MV-4-11 (cell line): ENCODE results near the gene MCM7.

ENCODE experiments used
- DNase-seq: peaks from one replicate; lab custom pipeline; 2025; lab: John Stamatoyannopoulos, UW

The MCM7 gene

DNA sequence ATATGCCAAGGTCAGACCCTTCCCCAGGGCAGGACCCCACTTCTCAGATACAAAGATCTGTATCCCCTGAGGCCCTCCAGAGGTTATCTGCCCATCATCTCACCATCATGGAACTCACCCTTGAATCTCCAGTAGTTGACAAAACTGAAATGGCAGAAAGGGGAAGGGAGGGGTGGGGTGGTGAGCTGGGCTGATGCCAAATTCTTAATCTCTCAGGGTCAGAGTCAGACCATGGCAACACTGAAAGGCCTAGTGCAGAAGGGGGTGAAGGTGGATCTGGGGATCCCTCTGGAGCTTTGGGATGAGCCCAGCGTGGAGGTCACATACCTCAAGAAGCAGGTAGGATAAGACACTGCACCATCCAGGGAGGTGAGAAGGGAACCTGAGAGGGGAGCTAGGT lies 21.4 kb upstream of the MCM7 start:
- DNase-seq: no peak

DNA sequence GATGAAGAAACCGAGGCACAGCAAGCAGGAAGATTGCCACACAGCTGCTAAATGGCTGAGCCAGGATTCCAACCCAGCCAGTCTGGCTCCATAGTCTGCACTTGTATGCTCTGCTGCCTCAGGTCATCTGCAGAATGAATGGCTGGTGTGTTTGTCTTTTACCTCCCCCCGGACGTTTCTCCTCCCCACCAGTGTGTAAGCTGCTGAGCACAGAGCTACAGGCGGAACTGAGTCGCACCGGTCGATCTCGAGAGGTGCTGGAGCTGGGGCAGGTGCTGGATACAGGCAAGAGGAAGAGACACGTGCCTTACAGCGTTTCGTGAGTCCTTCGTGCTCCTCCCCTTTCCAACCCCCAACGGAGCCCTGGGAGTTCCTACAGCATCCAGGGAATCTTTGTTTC lies 20.9 kb upstream of the MCM7 start:
- DNase-seq: no peak

DNA sequence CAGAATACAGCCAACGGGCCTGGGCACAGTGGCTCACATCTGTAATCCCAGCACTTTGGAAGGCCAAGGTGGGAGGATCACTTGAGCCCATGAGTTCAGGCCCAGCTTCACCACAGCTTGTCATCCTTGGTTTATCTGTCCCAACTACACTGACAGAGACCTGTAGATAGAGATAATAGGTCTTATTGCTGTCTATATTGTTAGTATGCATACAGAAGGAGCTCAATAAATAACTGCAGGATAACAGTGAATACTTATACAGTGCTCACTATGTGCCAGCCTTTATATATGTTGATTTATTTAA lies 19.5 kb upstream of the MCM7 start:
- no peak for DNase-seq

DNA sequence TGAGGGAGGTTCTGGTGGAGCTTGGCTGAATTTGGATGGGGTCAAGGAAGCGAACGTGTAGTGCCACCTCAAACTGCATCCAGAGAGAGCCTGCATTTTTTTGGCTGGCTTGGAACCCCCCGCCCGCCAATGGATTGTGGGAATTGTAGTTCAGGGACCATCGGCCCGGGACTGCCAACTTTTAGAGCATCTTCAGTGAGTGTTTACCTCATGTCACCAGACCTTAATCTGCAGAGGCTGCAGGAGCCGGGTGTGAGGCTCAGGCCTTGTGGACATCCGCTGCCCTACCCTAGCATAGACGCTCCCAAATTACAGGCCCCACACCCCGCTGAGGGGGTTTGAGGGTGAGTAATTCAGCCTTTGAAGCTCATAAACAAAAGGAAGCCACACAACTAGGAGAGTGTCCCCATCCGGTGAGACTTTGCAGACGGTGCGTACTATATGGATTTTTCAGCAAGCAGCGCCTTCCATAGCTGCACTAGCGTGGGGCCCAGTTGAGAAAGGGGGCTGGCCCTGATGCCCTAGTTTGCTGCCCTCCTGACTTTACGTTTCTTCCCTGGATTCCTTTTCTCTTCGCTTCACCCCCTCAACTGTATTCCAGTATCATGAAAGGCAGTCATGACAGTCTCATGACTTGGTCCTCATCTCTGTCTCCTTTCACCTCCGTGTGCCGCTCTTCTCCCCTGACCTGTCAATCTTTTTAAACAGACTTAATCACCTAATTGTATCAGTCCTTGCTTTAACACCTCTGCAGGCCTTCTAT lies 19.0 kb upstream of the MCM7 start:
- DNase-seq: peak; percentile 39

DNA sequence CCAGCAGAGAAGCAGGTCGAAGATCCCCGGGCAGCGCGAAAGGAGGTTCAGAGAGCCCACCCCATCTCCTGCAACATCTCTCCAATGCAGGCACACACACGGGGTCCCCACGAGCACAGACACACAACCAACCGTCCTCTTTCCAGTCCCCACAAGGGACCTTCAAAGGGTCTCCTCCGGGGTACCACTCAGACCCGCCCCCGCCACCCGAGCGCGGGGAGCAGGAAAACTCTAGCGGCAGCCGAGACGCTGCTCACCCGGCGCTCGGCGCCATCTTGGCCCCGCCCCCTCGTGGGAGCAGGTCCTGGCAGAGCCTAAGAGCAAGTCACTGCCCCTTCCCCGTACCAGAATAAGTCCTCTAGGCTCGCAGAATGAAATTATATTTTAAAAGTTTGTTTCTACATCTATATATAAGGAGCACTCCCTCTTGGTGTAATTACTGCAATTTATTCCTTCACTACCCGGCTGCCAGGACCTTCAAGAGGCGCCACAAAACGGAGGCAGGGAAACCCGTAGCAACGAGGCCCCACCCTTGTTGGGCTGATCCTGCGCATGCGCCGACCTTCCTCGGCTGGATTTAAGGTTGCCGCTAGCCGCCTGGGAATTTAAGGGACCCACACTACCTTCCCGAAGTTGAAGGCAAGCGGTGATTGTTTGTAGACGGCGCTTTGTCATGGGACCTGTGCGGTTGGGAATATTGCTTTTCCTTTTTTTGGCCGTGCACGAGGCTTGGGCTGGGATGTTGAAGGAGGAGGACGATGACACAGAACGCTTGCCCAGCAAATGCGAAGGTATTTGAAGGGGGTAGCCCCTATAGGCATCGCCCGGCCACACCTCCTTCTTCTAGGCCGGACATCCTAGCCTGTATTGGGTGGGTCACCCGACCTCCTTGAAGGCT lies 18.1 kb upstream of the MCM7 start, which contains the start of the genes CNPY4 and TAF6:
TSS of gene CNPY4 (plus strand) at position 563 of the 898 bp plus-strand sequence. CDS start at position 674, 111 bp downstream.
TSS of gene TAF6 (minus strand) at position 287 of the 898 bp plus-strand sequence. CDS start 5,149 bp downstream, outside the sequence.
- peak; percentile 93 for DNase-seq

DNA sequence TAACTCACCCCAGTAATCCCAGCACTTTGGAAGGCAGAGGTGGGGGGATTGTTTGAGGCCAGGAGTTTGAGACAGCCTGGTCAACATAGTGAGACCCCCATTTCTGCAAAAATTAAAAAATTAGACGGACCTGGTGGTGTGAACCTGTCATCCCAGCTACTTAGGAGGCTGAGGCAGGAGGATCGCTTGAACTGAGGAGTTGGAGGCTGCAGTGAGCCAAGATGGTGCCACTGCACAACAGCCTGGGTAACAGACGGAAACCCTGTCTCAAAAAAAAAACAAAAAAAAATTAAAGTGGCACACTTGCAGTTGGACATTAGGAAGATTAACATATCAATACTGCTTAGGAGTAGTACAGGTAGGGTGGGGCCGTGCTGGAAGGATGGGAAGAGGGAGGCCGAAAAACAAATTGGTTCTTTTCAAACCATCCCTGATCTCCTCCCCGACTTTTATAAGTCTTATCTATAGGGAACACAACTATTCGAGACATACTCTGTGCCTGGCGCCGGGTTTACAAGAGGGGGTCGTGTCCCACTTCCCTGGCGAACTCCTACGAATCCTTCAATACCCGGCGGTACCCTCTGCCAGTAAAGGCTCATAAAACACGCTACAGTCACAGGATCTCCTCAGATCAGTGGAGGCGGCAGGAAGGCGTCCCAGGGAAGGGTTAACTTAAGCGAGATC lies 17.3 kb upstream of the MCM7 start:
- DNase-seq: no peak

DNA sequence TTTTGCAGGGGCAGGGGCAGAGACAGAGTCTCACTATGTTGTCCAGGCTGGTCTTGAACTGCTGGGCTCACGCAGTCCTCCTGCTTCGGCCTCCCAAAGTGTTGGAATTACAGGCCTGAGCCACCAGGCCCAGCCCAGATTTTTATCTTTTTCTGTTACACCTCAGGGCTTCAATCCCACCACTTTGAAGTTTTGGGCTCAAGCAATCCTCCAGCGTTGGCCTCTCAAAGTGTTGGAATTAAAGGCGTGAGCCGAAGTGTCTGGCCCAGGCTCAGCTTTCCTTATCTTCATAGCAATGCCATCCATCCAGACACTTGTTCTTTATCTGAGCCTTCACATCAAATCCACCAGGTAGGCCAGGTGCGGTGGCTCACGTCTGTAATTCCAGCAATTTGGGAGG lies 13.8 kb upstream of the MCM7 start:
- DNase-seq: no peak

DNA sequence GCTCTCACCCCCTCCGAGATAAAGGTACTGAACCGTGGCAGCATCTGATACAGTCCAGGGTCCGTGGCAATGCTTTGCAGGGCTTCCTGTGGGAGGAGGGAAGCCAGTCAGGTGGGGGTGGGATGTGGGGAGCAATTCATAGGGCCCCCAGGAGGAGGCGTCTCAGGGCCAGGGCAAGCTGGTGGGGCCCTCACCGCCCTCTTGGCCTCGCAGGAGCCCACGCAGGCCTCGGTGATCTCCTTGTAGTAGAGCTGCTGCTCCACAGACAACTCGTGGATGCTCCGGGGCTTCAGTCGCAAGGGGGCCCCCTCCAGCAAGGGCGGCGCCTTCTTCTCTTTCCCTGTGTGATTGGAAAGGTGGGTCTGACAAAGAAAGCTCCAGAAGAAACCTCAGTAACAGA lies 10.7 kb upstream of the MCM7 start:
- no peak for DNase-seq

DNA sequence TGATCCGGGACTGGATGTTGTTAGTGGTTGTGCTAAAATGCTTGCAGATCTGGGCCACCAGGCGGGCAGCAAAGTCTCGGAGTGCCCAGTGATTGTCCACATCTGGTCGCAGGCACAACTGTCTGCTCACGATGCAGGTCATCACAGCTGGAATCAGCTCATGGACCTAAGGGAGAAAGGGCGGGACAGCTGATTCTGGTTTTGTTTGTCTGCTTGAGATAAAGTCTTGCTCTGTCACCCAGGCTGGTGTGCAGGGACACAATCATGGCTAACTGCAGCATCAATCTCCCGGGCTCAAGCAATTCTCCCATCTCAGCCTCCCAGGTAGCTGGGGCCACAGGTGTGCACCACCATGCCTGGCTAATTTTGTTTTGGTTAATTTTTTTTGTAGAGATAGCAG lies 10.0 kb upstream of the MCM7 start:
- DNase-seq: no peak

DNA sequence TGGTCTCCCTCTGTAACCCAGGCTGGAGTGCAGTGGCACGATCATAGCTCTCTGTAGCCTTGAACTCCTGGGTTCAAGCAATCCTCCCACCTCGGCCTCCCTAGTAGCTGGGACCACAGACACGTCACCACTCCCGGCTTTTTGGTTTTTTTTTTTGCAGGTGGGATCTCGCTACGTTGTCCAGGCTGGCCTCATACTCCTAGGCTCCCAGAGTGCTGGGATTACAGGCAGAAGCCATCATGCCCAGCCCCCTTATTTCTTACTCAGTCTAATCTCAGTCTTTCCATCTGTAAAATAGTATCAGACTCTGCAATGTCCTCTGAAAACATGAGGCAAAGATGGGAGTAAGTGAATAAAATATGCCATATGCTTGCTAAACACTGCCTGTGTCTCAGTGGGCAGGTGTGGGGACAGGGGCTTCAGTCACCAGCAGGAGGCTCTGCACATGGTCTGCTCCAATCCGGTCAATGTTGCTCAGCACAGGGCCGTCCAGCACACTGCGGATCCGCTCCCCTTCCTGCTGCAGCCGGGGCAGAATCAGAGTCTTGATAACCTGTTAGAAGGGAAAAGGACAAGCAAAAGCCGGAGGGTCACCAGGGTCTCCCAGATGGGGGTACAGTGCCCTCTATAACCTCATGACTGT lies 8.4 kb upstream of the MCM7 start:
- no peak for DNase-seq

DNA sequence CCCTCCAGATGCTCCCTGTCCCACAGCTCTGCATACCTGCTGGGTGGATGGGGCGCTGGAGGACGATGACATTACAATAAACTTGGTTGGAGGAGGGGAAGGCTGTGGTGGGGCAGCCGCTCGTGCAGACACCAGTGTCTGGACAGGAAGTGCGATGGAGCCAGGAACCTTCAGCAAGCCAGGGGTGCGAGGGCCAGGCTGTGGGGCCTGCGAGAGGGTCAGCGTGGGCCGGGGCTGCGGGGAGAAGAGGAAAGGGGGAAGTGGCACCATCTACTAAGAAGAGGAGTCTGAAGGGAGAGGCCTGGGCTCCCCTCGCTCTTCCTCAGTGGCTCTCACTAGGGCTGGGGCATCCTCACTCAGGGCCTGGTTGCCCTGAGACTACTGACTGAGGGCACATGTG lies 6.7 kb upstream of the MCM7 start:
- no peak for DNase-seq

DNA sequence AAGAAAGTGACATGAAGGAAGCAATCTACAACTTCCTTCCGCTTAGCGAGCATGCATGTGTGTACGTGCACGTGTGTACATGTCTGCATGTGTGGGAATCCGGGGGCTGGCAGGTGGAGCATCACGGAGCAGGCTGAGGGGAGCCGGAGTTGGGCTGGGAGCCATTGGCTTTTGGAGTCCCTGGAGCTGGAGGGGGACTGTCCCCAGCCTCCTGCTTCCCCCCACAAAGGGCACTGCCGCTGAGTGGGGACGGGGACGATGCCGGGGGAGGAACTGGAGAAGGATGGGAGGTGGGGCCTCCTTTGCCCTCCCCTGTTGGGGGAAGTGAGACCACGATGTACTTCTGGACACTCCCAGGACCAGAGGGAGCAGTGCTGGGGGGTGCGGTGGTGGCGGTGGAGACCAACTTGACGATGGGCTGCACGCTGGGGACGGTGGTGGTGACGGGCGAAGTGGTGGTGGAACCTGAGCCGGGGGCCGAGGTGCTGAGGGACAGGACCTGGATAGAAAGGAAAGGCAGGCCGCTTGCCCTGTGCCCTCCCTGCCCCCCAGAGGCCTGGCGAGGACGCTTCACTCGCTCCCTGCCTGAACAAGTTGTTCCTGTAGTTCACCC lies 6.0 kb upstream of the MCM7 start:
- DNase-seq: no peak

DNA sequence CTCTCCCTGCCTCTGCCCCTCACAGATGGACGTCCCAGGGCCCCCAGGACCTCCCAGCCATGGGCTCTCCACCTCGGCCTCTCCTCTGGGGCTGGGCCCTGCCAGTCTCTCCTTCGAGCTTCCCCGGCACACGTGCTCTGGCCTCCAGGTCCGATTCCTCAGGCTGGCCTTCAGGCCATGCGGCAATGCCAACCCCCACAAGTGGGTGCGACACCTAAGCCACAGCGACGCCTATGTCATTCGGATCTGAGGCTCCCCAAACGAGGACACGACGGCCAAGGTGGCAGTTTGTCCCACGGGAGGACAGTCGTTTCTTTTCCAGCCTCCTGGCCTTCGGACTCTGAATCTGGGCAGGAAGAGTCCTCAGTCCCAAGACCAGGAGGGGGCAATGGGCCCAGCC lies 5.4 kb upstream of the MCM7 start:
- DNase-seq: no peak

DNA sequence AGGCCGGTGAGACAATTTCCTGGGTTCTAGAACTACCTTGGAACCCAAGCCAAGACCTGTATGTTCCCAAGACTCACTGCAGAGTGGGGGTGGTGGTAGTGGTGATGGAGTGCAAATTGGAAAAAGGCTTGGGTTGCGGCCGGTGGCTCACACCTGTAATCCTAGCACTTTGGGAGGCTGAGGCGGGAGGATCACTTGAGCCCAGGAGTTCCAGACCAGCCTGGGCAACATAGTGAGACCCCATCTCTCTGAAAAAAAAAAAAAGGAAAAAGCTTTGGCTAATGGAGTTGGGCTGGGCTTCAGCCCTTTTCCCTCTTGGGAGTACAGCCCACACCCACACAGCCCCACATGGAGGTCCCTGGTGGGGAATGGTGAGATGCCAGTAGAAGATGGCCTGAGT lies 4.3 kb upstream of the MCM7 start:
- no peak for DNase-seq

DNA sequence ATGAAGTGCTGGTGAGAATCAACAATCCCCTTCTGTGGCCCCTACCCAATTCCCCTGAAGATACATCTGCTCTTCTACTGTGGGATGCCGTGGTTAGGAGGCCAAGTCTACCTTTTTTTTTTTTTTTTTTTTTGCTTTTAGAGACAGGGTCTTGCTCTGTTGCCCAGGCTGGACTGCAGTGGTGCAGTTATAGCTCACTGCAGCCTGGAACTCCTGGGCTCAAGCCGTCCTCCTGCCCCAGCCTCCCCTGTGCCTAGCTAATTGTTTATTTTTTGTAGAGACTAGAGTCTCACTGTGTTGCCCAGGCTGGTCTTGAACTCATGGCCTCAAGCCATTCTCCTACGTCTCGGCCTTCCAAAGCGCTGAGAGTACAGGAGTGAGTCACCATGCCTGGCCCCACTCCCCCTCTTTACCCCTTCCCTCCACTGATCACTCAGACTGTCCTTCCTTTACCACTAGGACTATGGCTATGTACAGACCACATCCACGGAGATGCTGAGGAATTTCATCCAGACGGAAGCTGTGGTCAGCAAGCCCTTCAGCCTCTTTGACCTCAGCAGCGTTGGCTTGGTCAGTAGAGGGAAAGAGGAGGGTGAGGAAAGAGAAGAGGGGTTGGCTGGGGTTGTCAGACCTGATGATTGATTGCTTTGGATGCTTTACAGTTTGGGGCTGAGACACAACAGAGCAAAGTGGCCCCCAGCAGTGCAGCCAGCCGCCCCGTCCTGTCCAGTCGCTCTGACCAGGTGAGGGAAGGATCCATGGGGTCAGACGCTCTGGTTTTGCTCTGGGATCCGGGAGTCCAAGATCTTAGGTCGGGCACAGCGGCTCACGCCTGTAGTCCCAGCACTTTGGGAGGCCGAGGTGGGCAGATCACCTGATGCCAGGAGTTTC lies 2.0 kb upstream of the MCM7 start:
- DNase-seq: no peak

DNA sequence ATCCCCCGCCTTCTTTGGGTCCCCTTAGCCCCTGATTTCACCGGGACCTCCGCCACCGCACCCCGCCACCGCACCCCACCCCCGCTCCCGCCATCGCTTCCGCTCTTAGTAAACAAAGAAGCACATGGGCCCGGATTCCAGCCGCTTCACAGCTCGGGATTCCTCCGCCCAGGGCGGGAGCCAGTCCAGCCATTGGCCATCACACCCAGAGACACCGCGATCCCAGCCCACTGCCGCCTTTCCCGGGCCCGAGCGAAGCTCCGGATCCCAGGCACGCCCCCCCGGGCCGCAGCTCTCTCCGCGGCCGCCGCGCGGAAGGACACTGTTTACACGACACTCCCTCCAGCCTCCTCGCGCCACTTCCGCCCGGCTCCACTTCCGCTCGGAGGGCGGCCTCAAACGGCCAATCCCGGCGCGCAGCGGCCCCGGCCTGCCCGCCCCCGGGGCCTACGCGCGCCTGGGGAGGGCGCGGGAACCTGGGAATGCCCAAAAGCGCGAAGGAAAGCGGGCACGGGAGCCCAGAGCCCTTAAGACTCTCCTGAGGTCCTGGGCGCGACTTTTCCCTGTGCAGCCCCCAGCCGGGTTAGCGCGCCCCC lies 679 bp downstream of the MCM7 start:
- DNase-seq: peak; percentile 86

DNA sequence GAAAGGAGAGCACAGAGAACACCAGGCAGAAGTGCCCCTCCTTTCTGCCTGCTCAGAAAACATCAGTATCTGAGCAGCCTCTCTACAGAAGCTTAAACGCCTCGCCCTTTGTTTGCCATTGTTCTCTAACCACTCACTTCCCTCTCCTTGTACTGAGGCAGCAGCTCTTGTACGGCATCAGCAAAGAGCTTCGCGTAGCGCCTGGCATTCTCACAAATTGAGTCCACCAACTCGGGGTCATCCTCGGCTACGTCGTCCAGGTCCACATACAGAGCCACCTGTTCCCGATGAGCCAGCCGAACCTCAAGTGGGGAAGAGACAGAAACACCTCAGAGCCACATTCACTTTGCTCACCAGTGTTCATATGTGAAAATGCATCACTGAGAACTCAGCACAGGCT lies 1.7 kb downstream of the MCM7 start:
- DNase-seq: peak; percentile 20

DNA sequence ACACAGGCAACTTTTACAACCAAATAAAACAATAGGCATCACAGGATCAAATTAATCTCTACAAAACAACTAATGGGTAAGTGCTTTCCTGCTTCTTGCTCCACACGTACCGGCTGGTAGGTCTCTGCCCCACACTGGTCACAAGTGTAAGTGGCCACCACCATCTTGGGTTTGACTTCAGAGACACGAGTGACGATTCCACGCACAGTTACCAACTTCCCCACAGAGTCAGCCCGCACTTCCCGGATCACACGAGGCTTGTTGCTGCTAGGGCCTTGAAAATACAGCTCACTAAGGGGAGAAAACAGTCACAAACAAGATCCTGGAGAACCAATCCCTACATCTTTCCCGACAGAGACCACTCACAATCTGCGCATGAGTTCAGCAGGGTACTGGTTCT lies 2.3 kb downstream of the MCM7 start:
- no peak for DNase-seq

DNA sequence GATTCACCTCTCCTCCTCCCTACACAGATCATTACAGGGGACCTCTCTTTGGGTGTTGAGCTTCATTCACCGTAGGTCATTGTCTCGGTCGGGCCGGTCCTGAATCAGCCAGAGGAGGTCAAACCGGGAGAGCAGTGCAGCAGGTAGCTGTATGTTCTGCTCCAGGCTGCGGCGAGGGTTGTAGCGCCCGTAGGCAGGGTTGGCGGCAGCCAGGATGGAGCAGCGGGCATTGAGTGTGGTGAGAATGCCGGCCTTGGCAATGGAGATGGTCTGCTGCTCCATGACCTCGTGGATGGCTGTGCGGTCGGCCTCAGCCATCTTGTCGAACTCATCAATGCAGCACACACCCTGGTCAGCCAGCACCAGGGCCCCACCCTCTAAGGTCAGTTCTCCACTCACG lies 5.5 kb downstream of the MCM7 start:
- no peak for DNase-seq

DNA sequence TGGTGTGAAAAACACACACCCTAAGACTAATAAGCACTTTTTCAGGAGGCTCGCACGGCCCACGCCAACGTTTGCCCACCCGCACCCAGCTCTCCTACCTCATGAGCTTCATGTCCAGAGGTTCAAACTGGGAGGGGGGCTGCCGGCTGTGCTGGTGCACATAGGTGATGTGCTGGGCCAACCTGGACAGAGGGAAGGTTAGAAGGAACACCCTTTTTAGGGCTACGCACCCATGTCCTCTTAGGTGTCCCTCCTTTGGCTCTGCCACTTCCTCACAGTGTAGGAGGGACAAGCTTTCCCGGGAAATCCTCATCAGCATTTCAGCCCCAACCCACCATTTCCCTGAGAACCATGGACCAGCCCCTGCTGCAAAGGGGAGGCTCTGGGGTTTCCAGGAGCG lies 5.9 kb downstream of the MCM7 start:
- DNase-seq: no peak
